GM18520 (cell line): Measurements from ENCODE around the gene LRPPRC.

Experiments used
- ATAC-seq: cut with Tn5 transposase; IDR thresholded peaks from one replicate; pipeline ENCODE4 v1.9.1; 2021; ENCODE audit not compliant: unreplicated experiment

The LRPPRC gene

GRCh38 chr2:43872151-43872550 is 123.6 kb downstream of the LRPPRC start:
- ATAC-seq, result no peak

GRCh38 chr2:43855292-43855691 is 140.5 kb downstream of the LRPPRC start:
- no peak for ATAC-seq

- no peak for ATAC-seq
Observed at GRCh38 chr2:43854671-43855070, 141.1 kb downstream of the LRPPRC start.

GRCh38 chr2:43853141-43854081 is 142.4 kb downstream of the LRPPRC start:
- ATAC-seq, result no peak

GRCh38 chr2:43852196-43852730 is 143.5 kb downstream of the LRPPRC start:
- no peak for ATAC-seq

GRCh38 chr2:43851011-43851980 is 144.5 kb downstream of the LRPPRC start:
- ATAC-seq, result no peak

- no peak for ATAC-seq
Observed at GRCh38 chr2:43848214-43848613, 147.6 kb downstream of the LRPPRC start.

GRCh38 chr2:43846140-43846793 is 149.5 kb downstream of the LRPPRC start:
- no peak for ATAC-seq

- no peak for ATAC-seq
Observed at GRCh38 chr2:43845181-43845580, 150.6 kb downstream of the LRPPRC start.

- no peak for ATAC-seq
Observed at GRCh38 chr2:43842866-43843226, 152.9 kb downstream of the LRPPRC start.

- no peak for ATAC-seq
Observed at GRCh38 chr2:43841949-43842865, 153.6 kb downstream of the LRPPRC start.

GRCh38 chr2:43840965-43841364 is 154.8 kb downstream of the LRPPRC start:
- ATAC-seq, result no peak

- ATAC-seq, result no peak
Observed at GRCh38 chr2:43839776-43840564, 155.8 kb downstream of the LRPPRC start.

GRCh38 chr2:43838560-43839267 is 157.1 kb downstream of the LRPPRC start, which contains the start of the genes ABCG5 and ABCG8:
Gene ABCG5, minus strand, starts transcription at chr2:43838839. Its CDS starts 160 bp downstream, at chr2:43838679.
Gene ABCG8, plus strand, starts transcription at chr2:43838971. Its CDS starts 83 bp downstream, at chr2:43839054.
- no peak for ATAC-seq

GRCh38 chr2:43837831-43838559 is 157.8 kb downstream of the LRPPRC start:
- no peak for ATAC-seq

- no peak for ATAC-seq
Observed at GRCh38 chr2:43837033-43837432, 158.8 kb downstream of the LRPPRC start.
